SK-N-SH (cell line): Measurements from ENCODE around the gene CALU.

Experiments used
- CTCF ChIP-seq: fragments of 200-600 bp; sonication (generic); IDR thresholded peaks from 2 replicates; pipeline ENCODE4 v1.6.1; 2017; ENCODE audit warnings: antibody characterized with exemption, mild to moderate bottlenecking, moderate library complexity
- EP300 ChIP-seq, 2 experiments: IDR thresholded peaks; 2 replicates each; pipeline versions ENCODE4 v1.4.0 to v1.6.1; 2012; ENCODE audit warnings: borderline replicate concordance in 1 of 2, low read depth in 1 of 2, low read length in 1 of 2
- EZH2phosphoT487 ChIP-seq: fragments of 200-600 bp; sonication (generic); IDR thresholded peaks from 2 replicates; pipeline ENCODE4 v1.6.1; 2017; ENCODE audit warnings: low read depth, mixed run types, mild to moderate bottlenecking, antibody characterized with exemption, moderate library complexity, borderline replicate concordance
- FOXM1 ChIP-seq: IDR thresholded peaks from 2 replicates; pipeline ENCODE4 v1.4.0; 2012; ENCODE audit warnings: low read depth, mild to moderate bottlenecking
- MXI1 ChIP-seq: IDR thresholded peaks from 2 replicates; pipeline ENCODE4 v1.6.1; 2012; ENCODE audit warnings: mild to moderate bottlenecking, low read depth, low read length, improper control_type of control experiment
- POLR2AphosphoS5 ChIP-seq: IDR thresholded peaks from 2 replicates; pipeline ENCODE4 v1.6.1; 2012; ENCODE audit warnings: low read depth, low read length
- USF1 ChIP-seq: IDR thresholded peaks from 2 replicates; pipeline ENCODE4 v1.4.0; 2012; ENCODE audit warnings: low read depth, borderline replicate concordance

- TF ChIP-seq CTCF: no peak
- no peak for TF ChIP-seq FOXM1
- no peak for TF ChIP-seq USF1
- no peak for TF ChIP-seq EZH2phosphoT487
- TF ChIP-seq POLR2AphosphoS5: no peak
- no peak for TF ChIP-seq EP300 (IDR thresholded peaks at IDR 0.05; ENCODE audit: borderline replicate concordance in 1 of 2, low read depth in 1 of 2, low read length in 1 of 2)
- TF ChIP-seq MXI1: no peak
Measured at GRCh38 chr7:128773604-128774003, 34.4 kb downstream of the CALU start.
